ENCODE measurements around the gene PSMC5. TPM values are rescaled to one million over a fixed set of nuclear protein-coding genes. Genes with fewer than 3 reads are reported as not detected.
A peak's percentile ranks its signal among the peaks of the same experiment; 100 is the strongest.
"Not testable (repeated sequence)": the region's sequence is repeated elsewhere in the genome, so short reads cannot be mapped to it uniquely, and the experiment has no call there.

Gene PSMC5
- total and polyA plus RNA-seq, 7 donors = 94.2 to 161 (median 115) TPM

GRCh38 chr17:63842173-63842539 is 14.9 kb downstream of the PSMC5 start:
- Histone ChIP-seq H3K4me3 (peak overlapping the region; percentile 71 to 95 (median 91)), H3K27ac (peak overlapping the region; percentile 93 to 99 (median 96)), H3K4me1 (peaks cover 3 to 71% (median 61%) of the 10 kb centered on the region in 4 donors), H3K36me3 (peaks cover 0 to 3% (median under 1%) of the 10 kb centered on the region in 4 donors), H3K9me3 (no peaks in the 10 kb centered on the region), H3K27me3 (no peaks in the 10 kb centered on the region)
- intact Hi-C loops (cut with DNase I) = loop anchor here (1.0 to 2.0 kb wide), 2 partner anchors 15 to 67 kb away; partner anchors contain the start of genes DDX42, FTSJ3 and PSMC5
- peak; percentile 77 for DNase-seq
- WGBS, 2 donors = 0% methylated on average over 36 of the region's 36 CpGs
- no peak for TF ChIP-seq CTCF (IDR thresholded peaks at IDR 0.05)
- no peak for TF ChIP-seq EP300 (IDR thresholded peaks at IDR 0.05)
- no peak for TF ChIP-seq POLR2A (IDR thresholded peaks at IDR 0.05)

GRCh38 chr17:63842540-63843386 is 15.5 kb downstream of the PSMC5 start, which contains the start of gene SMARCD2:
TSS of gene SMARCD2 (minus strand) at chr17:63842685. CDS start at chr17:63842674, 11 bp downstream.
- WGBS, 2 donors = 0 to 1% methylated on average over 92 of the region's 92 CpGs
- Histone ChIP-seq H3K36me3 (no peaks in the 10 kb centered on the region), H3K27ac (peak within 1 kb of the TSS; percentile 93 to 99 (median 96)), H3K4me3 (peak within 1 kb of the TSS; percentile 71 to 95 (median 91)), H3K4me1 (peaks cover 3 to 71% (median 57%) of the 10 kb centered on the region in 4 donors), H3K27me3 (no peaks in the 10 kb centered on the region), H3K9me3 (no peaks in the 10 kb centered on the region)
- intact Hi-C loops (cut with DNase I) = loop anchor here (1.0 to 2.0 kb wide), 2 partner anchors 15 to 68 kb away; partner anchors contain the start of genes DDX42, FTSJ3 and PSMC5
- peak; percentile 99 for DNase-seq
- peak in 2 of 4 donors; percentile 48 to 58 for TF ChIP-seq EP300 (IDR thresholded peaks at IDR 0.05)
- peak; percentile 33 to 44 for TF ChIP-seq POLR2A (IDR thresholded peaks at IDR 0.05)
- TF ChIP-seq CTCF (IDR thresholded peaks at IDR 0.05) = no peak
- peak; percentile 48 to 90 (median 77) for TF ChIP-seq POLR2AphosphoS5 (IDR thresholded peaks at IDR 0.05)

- peak overlapping the region; percentile 93 to 99 (median 96) for H3K27ac ChIP-seq
- not testable (repeated sequence) for H3K27me3 ChIP-seq, H3K9me3 ChIP-seq, H3K36me3 ChIP-seq
- 6 to 7% methylated on average over 19 of the region's 19 CpGs for WGBS, 2 donors
- intact Hi-C loops (cut with DNase I) = loop anchor here (2.0 kb wide), 1 partner anchor 69 kb away; the partner anchor contains the start of gene DDX42
- DNase-seq = peak; percentile 89
- peaks cover 3 to 71% (median 53%) of the 10 kb centered on the region in 4 donors for H3K4me1 ChIP-seq
- peak overlapping the region; percentile 71 to 95 (median 91) for H3K4me3 ChIP-seq
Measured at GRCh38 chr17:63843387-63843888, 16.2 kb downstream of the PSMC5 start.

GRCh38 chr17:63843910-63844677 is 16.9 kb downstream of the PSMC5 start:
- Histone ChIP-seq H3K4me3 (peak overlapping the region in 3 of 4 donors; percentile 91 to 95 (median 91)), H3K27me3 (no peaks in the 10 kb centered on the region), H3K4me1 (peaks cover 3 to 69% (median 51%) of the 10 kb centered on the region in 4 donors), H3K36me3 (no peaks in the 10 kb centered on the region), H3K27ac (peak overlapping the region; percentile 93 to 99 (median 96)), H3K9me3 (no peaks in the 10 kb centered on the region)
- peak; percentile 80 for DNase-seq
- 73 to 80% methylated on average over 9 of the region's 9 CpGs for WGBS, 2 donors
- intact Hi-C loops (cut with DNase I) = loop anchor here (2.0 kb wide), 1 partner anchor 69 kb away; the partner anchor contains the start of gene DDX42
- TF ChIP-seq CTCF (IDR thresholded peaks at IDR 0.05) = no peak
- TF ChIP-seq POLR2AphosphoS5 (IDR thresholded peaks at IDR 0.05) = peak; percentile 75 to 91 (median 82)
- TF ChIP-seq POLR2A (IDR thresholded peaks at IDR 0.05) = no peak
- TF ChIP-seq EP300 (IDR thresholded peaks at IDR 0.05) = peak in 3 of 4 donors; percentile 19 to 90 (median 55)

Data from sigmoid colon (tissue), 7 donors.